Endothelial cell of hepatic sinusoid (primary cell): ENCODE results near the gene RNF115.
"Not testable (repeated sequence)": the region's sequence is repeated elsewhere in the genome, so short reads cannot be mapped to it uniquely, and the experiment has no call there.

Source experiments
- in situ Hi-C: cut with HindIII; loops from 2 replicates; pipeline ENCODE4 v1.10.0; 2017; ENCODE audit warnings: low sequenced_read_pairs

The RNF115 gene

DNA sequence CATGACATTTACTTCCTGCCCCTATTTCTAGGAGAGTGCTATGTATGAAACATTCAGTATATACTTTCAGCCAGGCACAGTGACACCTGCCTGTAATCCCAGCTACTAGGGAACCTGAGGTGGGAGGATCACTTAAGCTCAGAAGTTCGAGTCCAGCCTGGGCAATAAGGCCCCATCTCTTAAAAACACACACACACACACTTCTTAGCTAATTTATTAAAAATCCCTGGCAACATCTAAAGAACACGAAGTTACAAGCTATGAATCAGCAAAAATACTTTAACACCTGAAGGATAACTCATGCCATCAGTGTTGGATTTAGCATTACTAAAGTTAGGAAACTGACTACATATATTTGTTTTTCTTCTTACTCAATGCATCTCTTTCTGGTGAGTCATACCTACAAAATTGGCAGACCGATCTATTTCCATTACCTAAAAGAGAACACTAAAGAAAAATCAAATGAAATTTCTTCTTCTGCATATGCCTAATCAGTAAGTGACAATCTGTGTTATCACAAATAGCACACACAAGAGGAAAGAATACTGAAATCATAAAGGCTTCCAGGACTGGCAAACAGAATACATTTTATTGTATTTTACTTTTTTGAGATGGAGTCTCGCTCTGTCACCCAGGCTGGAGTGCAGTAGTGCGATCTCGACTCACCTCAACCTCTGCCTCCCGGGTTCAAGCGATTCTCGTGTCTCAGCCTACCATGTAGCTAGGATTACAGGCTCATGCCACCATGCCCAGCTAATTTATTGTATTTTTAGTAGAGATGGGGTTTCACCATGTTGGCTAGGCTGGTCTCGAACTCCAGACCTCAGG is 41.4 kb downstream of the RNF115 start:
- in situ Hi-C loops: loop anchor here (5.0 to 10.0 kb wide), 3 partner anchors 48 to 80 kb away; partner anchors contain the start of gene PIAS3

DNA sequence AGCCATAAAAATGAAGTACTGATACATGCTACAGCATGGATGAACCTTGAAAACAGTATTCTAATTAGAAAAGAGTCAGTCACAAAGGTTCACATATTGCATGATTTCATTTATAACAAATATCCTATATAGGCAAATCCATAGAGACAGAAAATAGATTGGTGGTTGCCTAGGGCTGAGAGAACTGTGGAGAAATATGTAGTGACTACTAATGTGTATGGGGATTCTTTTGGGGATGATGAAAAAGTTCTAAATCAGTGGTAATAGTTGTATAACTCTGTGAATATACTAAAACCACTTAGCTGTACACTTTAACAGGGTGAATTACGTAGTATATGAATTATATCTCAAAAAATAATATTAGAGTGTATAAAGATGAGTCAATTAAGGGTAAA is 45.8 kb downstream of the RNF115 start:
- in situ Hi-C loops: no loop called here

DNA sequence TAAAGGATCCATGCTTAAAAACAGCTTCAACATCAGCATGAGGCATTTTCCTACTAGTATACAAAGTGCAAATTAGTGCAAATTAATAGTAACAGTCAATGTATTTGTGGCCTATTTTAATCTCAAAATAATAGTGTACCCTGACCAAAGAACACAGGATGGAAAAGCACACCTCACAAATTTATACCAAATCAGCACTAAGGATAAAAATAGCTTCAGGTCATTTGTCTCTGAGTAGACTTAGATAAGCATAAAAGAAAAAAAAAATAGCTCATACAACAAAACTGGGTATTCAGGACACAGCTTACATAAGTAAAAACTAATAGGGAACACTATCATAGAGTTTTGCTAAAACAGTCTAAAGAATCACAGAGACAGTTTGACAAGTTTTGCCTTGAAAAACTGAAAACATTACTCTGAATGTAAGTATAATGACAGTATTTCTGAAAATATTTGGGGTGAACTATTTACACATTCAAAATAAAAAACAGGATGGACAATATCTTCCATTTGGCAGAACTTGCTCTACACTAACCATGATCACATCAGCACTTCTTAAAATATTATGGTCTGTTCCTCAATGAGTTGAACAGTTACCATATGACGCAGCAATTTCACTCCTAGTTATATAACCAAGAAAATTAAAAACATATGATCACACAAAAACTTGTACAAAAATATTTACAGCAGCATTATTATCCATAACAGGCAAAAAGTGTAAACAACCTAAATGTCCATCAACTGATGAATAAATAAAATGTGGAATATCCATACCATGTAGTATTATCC is 46.3 kb downstream of the RNF115 start:
- in situ Hi-C loops: no loop called here

DNA sequence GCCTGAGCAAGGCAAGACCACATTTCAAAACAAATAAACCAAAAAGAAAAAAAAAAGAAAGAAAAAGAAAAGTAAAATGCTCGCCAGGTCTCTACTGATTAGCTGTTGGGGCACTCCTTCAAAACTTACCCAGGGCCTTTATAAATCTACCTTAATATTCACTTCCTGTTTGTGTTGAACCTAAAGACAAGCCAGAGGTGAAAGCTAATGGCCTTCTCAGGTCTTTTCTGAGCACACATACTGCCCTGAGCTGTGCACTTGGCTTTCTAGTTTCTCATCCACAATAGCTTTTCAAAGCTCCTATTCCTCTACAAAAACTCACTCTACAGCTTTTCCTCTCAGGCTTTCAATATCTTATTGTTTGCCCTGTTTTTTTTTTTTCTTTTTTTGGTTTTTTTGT is 50.5 kb downstream of the RNF115 start:
- in situ Hi-C loops: no loop called here

DNA sequence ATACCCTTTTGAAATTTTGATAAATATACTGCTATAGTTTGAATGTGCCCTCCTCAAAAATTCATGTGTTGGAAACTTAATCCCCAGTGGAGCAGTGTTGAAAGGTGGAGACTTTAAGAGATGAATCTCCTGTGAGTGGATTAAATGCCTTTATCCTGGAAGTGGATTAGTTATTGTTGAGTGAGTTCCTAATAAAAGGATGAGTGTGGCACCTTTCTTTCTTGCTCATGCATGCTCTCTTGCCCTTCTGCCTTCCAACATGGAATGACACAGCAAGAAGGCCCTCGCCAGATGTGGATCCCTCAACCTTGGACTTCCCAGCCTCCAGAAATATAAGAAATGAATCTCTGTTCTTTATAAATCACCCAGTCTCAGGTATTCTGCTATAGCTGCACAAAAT is 52.8 kb downstream of the RNF115 start:
- in situ Hi-C loops: no loop called here

DNA sequence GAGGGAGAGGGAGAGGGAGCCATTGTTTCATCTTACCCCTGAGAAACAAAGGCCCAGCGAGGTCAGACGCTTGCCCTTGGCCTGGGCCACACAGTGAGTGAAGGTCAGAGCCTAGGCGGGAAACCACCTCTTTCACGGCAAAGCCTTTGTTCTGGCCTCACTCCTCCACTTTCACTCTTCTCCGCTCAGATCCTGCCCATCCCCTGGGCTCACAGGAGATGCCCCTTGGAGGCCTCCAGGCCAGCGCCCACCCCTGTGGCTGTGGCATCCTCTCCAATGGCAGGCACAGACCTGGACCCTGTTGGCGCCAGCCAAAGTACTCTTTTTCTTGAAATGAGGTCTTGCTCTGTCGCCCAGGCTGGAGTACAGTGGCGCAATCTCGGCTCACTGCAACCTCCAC is 55.9 kb downstream of the RNF115 start:
- in situ Hi-C loops: not testable (repeated sequence)

DNA sequence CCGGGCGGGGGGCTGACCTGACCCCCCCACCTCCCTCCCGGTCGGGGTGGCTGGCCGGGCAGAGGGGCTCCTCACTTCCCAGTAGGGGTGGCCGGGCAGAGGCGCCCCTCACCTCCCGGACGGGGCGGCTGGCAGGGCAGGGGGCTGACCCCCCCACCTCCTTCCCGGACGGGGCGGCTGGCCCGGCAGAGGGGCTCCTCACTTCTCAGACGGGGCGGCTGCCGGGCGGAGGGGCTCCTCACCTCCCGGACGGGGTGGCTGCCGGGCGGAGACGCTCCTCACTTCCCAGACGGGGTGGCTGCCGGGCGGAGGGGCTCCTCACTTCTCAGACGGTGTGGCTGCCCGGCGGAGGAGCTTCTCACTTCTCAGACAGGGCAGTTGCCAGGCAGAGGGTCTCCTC is 57.0 kb downstream of the RNF115 start:
- in situ Hi-C loops: not testable (repeated sequence)

DNA sequence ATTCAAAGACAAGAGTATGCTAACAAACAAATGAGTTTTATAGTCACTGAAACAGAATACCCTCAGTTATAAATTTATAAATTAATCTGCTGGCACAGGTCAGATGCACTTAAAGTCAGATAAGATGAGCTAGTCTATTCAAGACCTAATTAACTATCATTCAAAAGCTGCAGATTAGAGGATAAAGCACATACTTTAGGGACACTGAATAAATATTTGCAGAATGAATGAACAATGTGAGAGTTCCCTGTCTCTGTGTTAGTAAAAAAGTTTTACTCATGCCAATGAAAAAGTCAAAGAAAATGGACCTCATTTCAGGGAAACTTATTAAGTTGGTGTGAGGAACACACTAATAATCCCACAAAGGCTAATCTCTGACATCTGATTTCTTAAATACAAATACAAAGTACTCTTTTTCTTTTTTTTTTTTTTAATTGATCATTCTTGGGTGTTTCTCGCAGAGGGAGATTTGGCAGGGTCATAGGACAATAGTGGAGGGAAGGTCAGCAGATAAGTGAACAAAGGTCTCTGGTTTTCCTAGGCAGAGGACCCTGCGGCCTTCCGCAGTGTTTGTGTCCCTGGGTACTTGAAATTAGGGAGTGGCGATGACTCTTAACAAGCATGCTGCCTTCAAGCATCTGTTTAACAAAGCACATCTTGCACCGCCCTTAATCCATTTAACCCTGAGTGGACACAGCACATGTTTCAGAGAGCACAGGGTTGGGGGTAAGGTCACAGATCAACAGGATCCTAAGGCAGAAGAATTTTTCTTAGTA is 58.1 kb downstream of the RNF115 start:
- in situ Hi-C loops: not testable (repeated sequence)

DNA sequence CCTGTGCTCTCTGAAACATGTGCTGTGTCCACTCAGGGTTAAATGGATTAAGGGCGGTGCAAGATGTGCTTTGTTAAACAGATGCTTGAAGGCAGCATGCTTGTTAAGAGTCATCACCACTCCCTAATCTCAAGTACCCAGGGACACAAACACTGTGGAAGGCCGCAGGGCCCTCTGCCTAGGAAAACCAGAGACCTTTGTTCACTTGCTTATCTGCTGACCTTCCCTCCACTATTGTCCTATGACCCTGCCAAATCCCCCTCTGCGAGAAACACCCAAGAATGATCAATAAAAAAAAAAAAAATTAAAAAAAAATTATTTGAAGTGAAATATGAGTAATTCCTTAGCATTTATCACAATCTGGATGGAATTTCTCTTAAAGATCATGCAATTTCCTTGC is 58.8 kb downstream of the RNF115 start:
- in situ Hi-C loops: not testable (repeated sequence)

DNA sequence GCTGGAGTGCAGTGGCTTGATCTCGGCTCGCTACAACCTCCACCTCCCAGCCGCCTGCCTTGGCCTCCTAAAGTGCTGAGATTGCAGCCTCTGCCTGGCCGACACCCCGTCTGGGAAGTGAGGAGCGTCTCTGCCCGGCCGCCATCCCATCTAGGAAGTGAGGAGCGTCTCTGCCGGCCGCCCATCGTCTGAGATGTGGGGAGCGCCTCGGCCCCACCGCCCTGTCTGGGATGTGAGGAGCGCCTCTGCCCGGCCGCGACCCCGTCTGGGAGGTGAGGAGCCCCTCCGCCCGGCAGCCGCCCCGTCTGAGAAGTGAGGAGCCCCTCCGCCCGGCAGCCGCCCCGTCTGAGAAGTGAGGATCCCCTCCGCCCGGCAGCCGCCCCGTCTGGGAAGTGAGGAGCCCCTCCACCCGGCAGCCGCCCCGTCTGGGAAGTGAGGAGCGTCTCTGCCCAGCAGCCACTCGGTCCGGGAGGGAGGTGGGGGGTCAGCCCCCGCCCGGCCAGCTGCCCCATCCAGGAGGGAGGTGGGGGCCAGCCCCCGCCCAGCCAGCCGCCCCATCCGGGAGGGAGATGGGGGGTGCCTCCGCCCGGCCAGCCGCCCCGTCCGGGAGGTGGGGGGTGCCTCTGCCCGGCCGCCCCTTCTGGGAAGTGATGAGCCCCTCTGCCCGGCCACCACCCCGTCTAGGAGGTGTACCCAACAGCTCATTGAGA is 59.5 kb downstream of the RNF115 start:
- in situ Hi-C loops: not testable (repeated sequence)

DNA sequence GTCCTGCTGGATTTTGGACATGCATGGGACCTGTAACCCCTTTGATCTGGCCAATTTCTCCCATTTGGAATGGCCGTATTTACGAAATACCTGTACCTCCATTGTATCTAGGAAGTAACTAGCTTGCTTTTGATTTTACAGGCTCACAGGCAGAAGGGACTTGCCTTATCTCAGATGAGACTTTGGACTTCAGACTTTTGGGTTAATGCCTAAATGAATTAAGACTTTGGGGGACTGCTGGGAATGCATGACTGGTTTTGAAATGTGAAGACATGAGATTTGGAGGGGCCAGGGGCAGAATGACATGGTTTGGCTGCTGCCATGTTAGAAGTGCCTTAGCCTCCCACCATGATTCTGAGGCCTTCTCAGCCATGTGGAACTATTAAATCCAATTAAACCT is 61.9 kb downstream of the RNF115 start:
- in situ Hi-C loops: not testable (repeated sequence)

DNA sequence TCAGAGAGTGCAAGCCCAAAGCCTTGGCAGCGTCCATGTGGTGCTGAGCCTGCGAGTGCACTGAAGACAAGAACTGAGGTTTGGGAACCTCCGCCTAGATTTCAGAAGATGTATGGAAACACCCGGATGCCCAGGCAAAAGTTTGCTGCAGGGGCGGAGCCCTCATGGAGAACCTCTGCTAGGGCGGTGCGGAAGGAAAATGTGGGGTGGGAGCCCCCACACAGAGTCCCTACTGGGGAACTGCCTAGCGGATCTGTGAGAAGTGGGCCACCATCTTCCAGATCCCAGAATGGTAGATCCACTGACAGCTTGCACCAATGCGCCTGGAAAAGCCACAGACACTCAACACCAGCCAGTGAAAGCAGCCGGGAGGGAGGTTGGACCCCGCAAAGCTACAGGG is 62.4 kb downstream of the RNF115 start:
- in situ Hi-C loops: not testable (repeated sequence)

DNA sequence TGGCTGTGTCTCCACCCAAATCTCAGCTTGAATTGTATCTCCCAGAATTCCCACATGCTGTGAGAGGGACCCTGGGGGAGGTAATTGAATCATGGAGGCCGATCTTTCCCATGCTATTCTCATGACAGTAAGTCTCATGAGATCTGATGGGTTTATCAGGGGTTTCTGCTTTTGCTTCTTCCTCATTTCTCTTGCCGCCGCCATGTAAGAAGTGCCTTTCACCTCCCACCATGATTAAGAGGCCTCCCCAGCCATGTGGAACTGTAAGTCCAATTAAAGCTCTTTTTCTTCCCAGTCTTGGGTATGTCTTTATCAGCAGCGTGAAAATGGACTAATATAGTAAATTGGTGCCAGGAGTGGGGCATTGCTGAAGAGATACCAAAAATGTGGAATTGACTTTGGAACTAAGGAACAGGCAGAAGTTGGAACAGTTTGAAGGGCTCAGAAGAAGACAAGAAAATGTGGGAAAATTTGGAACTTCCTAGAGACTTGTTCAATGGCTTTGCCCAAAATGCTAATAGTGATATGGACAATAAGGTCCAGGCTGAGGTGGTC is 63.4 kb downstream of the RNF115 start:
- in situ Hi-C loops: not testable (repeated sequence)

DNA sequence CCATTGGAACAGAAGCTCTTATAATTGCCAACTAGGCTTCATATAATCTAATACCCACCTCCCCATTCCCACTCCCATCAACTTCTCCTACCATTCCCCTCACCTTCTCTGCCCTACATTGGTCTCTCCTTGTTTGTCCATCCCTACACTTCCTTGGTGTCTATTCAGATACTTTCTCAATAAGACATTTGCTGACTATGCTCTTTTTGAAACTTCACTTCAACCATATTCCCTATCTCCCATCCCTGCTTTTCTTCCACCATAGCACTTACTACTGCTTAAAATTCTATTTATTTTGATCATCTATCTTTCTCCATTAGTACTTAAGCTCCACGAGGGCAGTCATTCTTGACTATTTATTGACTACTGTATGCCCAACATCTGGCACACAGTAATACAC is 64.2 kb downstream of the RNF115 start:
- in situ Hi-C loops: no loop called here

DNA sequence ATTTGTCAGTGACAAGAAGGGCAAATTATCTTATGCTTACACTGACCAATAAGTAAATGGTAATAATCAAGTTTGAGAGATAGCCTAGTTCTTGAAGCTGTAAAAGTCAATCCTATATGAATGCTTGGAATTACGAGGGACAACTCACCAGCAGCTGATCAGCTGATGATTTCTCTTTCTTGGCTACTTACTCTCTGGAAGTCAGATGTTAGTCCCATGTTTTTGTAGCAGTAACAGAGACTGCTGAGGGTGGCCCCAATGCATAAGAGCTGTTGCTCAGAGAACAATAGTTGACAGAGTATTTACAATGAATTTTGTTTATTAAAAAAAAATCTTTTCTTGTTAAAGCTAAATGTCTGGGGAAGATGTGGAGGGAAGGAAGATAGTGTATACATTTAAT is 65.3 kb downstream of the RNF115 start:
- in situ Hi-C loops: no loop called here

DNA sequence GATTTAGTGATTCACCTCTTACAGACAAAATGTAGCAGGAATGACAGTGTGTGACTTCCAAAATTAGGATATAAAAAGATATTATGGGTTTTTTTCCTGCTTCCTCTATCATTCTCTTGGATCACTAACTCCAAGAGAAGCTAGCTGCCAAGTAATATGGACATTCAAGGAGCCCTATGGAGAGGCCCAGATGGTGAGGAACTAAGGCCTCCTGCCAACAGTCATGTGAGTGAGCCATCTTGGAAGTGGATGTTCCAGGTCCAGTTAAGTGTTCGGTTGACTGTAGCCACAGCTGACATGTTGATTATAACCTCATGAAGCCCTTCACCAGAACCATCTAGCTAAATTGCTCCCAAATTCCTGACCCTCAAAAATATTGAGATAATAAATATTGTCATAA is 65.8 kb downstream of the RNF115 start:
- in situ Hi-C loops: no loop called here

DNA sequence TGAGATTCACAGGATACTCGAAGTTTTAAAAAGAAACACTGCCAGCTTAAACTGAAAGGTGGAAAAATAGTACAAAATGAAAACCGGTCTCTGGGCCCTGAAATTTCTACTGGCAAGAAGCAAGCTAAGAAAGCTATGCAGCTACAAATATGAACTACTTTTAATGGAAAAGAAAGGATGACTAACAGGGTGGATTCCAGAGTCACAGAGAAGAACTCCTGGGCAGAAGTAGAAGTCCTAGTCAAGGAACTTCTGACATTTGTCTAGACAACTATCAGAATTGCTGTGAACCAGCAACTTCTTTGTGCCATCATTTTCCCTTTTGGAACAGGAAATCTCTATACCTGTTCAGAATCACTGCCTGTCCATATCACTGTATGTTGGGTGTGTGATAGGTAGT is 66.5 kb downstream of the RNF115 start:
- in situ Hi-C loops: no loop called here

DNA sequence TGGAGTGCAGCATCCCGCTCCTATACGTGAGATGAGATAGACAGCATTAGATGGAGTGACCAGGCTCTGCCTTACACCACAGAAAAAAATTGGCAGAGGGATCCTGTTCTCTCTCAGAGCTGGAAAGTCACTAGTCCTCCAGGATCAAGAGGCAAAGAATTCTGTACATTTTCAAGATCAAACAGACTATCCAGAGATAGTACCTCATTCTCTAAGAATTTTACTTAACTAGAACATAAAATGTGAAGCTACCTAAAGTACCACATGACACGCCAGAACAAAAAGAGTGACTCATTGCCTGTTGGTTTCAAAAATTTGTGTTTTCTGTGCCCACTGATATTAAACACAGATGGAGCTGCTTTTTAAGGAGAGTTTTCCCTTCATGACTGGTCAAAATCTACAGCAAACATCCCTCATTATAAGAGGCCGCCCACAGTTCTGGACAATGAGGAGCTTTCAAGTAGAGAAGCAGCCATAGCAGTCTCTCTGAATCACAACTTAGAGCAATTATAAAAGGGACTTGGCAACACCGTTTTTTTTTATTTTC is 72.3 kb downstream of the RNF115 start:
- in situ Hi-C loops: no loop called here

DNA sequence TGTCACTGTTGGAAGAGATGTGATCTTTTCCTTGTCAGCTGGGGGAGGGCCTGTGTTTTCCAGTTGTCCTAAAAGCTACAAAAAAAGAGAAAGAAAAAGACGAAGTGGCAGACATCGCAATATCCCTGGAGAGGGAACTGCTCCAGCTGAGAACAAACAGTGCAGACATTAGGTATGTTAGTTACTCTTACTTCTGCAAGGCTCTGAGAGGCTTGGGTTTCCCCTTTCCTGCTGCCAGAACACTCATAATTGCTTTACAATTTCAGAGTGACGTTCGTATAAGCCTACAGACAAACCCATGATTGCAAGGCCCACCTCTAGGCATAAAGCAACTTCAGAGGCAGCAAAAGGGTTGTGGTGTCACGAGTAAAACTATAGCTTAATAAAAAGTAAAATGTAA is 73.5 kb downstream of the RNF115 start:
- in situ Hi-C loops: no loop called here
